Stimulated activated CD4-positive, alpha-beta T cell treated with anti-CD3 and anti-CD28 coated beads, Interleukin-15, amount 100 ng/mL, for 1 hour (primary cell): ENCODE measurements around the gene SLAMF1.
"Not testable (repeated sequence)": the region's sequence is repeated elsewhere in the genome, so short reads cannot be mapped to it uniquely, and the experiment has no call there.

Source experiments
- DNase-seq, 2 donors: peaks; one replicate each; pipeline ENCODE4 v3.0.0-alpha.2; 2020; ENCODE audit warnings: low read depth in 1 of 2, low spot score in 1 of 2

SLAMF1 gene

DNA sequence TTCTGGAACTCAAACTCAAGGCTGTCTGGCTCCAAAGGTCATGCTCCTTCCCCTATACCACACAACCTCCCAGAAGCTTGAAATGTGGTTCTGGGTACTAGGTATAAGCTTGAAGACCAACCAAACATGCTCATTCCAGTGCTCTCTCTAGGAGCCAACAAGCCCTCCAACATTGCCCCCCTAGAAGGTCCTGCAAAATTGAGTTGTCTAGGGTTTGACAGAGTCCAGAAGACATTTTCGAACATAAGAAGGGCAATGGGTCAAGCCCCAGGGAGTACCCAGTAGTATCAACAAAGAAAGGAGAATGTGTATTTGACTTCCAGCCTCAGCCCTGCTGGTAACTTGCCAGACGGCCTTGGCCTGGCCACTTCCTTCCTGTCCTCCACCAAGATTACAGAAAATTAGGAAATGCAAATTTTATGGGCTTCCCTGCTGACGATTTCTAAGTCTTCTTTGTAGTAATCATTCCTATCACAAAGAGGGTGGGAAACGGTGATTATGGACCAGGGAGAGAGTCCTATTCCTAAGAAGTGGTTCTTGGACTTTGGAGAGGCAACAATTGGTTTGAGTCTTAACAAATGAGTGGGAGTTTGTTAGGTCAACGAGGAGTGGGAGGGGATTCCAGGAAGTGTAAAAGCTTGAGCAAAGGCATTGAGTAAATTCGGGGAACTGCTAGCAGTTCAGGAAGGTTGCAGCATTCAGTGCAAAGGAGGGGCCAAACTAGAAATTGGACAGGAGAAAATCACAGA is 18.7 kb upstream of the SLAMF1 start:
- no peak for DNase-seq

DNA sequence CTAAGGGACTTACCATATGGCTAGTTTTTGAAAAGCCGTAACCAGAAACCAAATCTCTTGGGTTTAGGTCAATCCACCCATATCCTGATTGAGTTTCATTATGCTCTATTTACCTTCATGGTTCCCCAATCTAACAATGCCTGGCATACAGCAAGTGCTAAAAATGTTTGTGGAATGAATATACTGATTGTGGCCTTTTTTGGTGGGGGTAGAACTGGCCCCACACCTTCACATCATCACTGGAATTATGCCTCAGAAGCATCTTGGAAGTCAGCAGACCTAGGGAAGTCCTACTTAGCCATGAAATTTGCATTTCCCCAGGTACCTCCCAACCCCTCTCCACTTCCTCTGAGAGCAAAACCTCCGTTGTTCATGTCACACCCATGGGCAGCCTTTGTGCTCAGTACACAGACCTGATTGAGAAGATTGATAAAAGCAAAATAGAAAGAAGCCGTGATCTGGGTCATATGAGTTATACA is 17.8 kb upstream of the SLAMF1 start:
- no peak for DNase-seq

DNA sequence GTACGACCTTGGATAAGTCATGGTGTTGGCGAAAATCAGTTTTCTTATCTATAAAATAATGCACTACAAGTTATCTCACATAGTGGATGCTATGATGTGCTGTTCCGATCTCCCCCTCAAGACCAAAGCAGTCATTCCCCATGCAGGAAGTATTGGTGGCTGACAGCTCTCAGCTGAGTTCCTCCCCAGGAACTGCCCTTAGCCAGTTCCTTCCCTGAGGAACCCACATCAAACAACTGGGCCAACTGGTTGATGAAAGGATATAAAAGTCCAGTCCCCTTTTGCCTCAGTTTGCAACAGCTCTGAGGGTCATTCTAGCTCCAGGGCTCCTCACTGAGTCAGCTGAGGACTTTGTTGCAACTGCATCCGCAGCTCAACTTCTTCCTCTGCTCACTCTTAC is 16.1 kb upstream of the SLAMF1 start:
- no peak for DNase-seq

DNA sequence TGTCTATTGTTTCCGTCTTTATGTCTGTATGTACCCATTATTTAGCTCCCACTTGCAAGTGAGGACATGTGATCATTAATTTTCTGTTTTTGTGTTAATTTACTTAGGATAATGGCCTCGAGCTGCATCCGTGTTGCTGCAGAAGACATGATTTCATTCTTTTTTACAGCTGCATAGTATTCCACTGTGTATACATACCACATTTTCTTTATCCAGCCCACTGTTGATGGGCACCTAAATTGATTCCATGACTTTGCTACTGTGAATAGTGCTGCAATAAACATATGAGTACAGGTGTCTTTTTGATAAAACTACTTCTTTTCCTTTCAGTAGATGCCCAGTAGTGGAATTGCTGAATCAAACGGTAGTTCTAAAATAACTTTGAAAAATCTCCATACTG is 12.7 kb upstream of the SLAMF1 start:
- no peak for DNase-seq

DNA sequence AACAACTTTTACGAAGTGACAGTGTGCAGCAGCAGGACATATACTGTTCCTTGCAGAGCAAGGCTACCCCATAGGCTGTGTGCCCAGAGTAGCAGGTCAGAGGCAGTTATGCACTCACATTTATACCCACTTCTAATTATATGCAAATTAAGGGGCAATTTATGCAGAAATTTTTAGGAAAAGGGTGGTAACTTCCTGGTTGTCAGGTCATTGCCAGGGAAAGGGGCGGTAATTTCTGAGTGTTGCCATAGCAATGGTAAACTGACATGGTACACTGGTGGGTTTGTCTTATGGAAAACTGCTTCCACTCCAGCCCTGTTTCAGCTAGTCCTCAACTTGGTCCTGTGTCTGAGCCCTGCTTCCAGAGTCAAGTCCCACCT is 12.0 kb upstream of the SLAMF1 start:
- DNase-seq: no peak

DNA sequence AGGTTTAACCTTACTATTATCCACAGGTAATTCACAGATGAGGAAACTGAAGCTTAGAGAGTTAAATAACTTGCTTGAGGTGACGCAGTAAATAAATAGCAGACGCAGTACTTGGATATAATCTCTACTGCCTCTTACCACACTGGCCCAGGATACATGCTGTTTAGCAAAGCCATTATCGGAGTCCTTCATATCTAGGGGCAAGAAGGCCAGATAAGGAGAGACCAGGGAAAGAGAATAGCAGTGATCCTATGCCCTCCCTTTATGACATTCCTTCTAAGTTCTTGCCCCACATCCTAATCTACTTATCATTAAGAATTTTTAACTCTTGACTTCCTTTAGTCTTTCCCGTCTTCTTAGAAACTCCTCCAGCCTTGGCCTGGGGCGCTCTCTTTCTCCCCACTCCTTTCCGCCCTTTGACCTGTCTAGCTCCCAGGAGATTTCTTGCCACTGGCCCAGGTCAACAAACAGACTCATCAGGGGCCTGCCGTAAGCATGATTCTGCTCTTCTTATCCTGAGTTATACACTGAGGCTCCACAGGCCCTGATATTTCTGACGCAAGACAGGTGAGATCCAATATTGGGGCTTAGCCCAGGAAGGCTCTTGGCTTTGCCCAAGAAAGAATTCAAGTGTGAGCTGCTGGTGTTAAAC is 11.4 kb upstream of the SLAMF1 start:
- no peak for DNase-seq

DNA sequence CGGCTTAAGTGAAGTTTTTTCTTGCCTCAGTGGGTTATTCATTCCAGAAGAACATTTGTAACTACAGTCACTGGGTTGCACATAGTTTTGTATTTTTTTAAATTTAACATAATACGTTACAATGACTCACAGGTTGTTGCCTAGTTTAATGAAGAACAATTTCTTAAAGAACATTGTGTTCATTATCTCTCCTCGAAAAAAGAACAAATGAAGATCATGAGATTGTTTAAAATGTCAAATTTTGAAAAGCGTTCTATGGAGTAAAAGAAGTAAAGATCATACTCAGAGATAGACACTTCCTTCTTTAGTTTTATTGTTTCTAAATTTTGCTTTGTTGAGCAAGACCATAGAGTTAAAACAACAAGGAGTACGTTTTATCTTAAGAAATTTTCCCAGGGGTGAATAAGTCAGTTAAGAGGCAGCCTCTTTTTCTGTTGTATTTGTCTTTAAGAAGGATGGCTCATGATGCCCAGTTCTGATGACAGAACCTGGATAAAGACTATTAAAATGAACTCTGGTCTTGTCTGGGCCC is 10.5 kb upstream of the SLAMF1 start:
- DNase-seq: no peak

DNA sequence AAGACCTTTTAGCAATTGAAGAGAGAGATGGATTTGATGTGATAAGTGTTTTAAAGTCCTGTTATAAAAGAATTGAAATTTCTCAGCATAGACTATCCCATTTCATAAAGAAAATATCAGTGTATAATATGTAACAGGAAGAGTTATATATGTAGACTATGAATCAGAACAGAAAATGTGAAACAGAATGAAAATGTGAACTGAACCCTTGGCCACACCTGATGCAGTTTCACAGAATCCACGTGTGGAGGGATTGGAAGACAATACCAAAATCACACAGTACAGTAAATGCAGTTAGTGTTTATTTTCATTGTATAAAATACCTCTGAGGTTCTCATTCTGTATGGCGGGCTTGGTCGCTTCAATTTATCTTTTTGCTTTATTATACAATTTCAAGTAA is 9.9 kb upstream of the SLAMF1 start:
- no peak for DNase-seq

DNA sequence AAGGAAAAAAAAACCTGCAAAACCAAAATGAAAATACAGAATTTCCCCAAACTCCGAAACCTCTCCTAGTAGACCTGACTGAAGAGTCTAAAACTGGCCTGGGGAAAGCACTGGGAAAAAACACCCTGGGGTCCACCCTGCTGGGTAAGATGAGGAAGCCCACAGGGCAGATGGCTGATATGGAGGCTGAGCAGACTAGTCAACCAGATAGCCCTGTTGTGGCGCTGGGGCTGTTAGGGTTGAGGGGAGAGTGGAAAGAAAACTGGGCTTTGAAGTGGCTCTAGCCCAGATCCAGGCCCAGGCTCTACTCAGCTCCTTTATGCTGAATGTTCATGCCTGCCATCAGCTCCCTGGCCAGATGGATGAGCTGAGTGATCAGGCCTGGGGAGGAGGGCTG is 6.8 kb upstream of the SLAMF1 start:
- no peak for DNase-seq

DNA sequence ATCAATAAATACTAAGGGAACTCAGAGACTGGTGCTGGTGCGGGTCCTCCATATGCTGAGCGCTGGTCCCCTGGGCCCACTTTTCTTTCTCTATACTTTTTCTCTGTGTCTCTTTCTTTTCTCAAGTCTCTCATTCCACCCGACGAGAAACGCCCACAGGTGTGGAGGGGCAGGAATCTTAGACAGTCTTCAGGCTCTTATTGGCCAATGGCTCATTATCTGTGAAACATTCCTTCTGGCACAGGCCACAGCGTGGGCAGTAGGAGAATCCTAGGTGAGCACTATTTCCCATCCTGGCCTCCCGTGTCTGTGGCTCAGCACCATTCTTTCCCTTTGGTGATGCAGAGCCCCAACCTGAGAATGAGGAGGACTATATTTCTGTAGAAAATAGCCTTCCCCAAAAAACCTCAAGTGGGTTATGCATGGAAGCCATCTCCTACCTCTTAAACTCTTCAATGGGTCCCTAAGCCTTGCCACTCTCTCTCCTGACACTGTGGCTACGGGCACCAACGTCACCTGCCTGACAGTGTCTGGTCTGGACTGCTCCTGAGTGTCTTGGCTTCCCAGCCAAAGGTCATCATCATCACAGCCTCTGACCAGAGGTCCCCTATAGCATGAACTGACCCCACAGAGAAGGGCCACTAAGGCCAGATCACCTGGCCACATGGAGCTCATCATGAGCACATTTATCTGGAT is 6.2 kb upstream of the SLAMF1 start:
- no peak for DNase-seq

DNA sequence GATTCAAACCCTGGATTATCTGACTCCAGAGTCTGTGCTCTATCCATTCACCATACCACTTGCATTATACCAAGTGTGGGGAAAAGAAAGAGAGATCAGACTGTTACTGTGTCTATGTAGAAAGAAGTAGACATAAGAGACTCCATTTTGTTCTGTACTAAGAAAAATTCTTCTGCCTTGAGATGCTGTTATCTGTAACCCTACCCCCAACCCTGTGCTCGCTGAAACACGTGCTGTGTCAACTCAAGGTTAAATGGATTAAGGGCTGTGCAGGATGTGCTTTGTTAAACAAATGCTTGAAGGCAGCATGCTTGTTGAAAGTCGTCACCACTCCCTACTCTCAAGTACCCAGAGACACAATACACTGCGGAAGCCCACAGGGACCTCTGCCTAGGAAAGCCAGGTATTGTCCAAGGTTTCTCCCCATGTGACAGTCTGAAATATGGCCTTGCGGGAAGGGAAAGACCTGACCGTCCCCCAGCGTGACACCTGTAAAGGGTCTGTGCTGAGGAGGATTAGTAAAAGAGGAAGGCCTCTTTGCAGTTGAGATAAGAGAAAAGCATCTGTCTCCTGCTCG is 5.3 kb upstream of the SLAMF1 start:
- not testable (repeated sequence) for DNase-seq

DNA sequence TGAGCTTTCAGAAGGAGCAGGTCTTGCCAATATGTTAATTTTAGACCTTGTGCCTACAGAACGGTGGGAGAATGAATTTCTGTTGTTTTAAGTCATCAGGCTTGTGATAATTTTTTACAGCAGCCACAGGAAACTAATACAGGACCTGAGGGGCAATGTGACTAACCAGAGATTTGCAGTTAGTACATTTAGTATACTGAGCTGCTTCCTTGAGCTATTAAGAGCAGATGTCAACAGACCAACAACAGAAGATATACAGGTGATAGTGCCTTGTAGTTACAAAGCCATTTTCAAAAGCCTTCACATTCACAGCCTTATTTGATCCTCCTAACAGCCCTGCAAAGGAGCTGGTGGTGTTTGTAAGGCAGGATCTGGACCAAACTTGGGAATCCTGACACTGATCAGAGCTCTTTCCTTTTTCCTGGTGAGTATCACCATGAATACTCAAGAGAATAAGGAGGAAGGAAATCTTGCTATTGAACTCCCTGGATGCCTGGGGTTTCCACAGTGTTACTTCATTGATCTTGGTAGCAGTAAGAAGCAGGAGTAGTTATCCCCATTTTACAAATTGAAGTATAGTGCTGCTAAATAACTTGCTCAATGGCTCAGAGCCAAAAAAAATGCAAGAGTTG is 4.7 kb upstream of the SLAMF1 start:
- no peak for DNase-seq

DNA sequence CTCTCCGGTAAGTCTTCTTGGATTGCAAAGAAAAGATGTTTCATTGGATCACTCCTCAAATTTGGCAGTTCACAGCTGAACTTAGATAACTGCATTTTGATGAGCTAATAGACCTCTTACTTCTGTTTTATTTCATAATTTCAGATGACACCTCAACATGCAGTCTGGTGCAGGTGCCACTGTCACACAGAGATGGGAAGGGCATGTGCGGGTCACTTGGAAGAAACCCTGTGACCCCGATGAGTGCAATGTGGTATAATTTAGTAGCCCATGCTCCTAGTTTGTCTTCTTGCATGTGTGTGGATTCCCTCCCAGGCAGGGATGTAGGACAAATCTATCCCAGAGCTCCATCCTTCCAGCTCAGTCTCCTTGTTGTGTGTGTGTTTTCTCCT is 481 bp upstream of the SLAMF1 start:
- DNase-seq: no peak

DNA sequence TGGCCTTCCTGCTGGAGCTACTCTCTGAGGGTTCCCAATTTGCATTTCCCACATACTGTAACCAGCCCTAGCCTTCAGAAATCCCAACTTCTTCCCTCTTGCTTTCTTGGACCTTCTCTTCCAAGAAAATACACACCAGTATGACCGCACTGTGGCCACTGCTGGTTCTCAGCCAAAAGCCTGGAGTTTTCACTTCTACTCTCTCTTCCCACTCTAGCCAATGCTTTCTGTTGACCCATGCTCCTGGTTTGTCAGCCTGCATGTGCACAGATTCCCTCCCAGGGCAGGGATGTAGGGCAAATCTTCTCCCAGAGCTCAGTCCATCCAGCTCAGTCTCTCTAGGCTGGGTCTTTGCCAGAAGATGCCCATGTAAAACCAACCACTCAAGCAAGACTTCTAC is 664 bp downstream of the SLAMF1 start:
- no peak for DNase-seq

DNA sequence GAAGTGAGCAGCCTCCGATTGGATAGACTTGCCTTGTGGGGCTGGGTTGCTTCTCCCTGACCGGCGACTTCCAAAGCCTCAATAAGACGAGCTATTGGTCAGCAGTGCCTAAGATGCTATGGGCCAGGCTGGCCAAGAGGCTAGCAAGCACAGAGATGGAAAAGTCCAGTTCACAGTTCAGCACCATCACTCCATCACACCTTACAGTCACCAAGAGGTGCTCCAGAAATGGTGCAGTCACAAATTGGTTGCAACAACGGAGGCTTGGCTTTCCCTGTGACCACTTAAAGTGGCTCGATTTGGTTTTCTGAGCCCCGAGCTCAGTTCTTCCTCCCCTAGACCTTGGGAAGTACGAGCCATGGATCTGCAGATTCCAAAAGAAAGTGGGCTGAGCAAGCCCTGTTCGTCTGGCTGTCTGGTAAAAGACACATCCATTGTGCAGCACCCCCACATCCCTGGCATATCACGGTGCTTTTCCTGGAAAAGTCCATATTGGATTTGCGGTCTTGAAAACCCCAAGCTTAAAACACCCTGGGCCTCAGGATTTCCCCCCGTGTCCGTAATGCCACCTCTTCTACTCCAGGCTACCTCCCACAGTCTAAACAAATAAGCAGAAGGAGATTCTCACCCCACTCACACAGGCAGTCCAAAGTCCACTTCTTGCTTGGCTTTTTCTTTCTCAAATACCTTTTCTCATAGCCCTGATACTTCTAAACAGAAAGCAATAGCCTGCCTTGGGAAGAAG is 1.3 kb downstream of the SLAMF1 start:
- DNase-seq: no peak

DNA sequence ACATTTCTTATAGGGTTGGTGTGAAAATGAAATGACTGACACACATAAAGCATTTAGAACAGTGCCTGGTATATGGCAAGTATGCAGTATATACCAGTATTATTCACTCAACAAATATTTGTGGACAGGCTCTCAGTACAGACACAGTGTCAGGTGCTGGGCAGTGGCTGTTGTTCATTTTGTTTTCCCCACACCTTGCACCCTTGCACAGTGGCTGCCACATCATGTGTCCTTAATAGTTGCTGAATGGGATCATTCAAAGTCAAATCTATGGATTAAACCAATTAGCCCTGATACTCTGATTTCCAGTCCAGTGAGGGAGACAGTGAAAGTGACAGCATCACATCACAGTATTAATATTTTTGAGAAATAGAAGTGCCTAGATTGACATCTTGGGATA is 2.4 kb downstream of the SLAMF1 start:
- DNase-seq: no peak

DNA sequence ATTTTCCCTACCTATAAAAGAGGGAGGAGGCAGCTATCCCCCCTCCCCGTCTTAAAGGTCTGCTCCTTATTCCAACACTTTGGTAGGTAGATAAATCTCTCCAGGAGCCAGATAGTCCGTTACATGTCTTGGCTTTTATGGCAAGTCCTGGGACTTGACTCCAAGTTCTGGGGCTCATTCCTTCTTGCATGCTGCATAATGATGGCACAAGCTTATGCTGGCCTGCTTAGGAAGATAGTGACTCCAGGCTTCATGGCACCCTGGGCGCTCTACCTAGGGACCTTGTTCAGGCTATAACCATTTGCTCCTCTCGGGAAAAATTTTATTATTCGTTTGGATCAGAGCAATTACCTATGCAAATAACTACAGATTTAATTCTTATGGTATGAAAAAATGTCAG is 3.7 kb downstream of the SLAMF1 start:
- no peak for DNase-seq

DNA sequence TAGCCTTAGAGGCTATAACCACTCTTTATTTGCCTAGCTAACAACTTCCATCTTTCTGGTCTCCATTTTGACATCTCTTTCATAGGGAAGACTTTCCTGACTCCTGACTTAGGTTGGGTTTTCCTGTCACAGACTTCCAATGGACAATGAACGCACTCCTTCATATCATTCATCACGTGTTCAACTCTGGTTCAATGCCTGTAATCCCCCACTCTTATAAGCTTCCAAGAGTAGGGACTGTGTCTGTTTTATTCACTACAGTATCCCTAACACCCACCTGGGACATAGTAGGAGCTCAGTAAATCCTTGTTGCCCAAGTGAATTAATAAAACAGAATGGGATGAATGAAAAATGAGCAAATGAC is 4.6 kb downstream of the SLAMF1 start:
- no peak for DNase-seq

DNA sequence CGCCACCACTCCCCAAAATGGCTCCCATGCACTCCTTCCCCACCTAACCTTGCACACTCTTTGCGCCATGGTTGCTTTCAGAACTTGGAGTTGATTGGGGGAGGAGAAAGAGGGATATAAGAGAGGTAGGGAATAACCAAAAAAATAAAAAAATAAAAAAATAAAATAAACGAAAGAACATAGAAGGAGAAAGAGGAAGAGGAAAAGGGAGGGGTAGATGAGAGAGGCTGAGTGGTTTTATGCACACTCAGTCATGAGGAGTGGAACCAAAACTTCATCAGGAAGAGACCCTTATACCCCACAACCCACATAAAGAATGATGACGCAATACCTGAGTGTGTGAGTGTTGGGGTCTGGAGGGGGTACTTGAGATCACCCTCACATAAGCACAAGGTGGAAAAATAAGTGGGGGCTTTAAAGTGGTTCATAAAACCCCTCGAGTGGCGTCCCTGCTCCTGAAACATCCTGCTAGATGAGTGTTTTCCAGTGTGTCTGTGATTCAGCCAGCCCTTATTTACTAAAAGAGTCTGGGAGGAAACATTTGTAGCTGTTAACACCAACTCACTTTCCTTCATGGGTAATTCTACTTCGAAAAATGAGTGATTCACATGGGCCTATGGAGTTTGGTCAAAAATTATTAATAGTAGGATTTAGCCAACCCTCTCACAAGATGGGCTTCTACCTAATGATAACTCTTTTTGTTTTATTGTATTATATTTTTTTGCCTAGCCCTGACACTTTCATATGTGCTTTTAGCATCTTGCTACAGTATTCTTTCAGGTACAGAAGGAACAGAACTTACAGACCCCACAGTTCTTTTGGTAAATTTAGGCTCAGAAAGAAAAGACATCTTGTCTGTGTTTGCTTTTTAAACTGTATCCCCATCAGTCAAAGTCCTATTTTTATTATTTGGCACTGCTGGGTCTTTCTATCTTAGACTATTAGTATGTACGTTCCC is 5.2 kb downstream of the SLAMF1 start:
- no peak for DNase-seq
